Fibroblast of skin of abdomen (primary cell): Measurements from ENCODE around the gene JUP.

ENCODE experiments used
- DNase-seq: peaks from one replicate; pipeline ENCODE4 v3.0.0-alpha.2; 2013

The JUP gene

DNA sequence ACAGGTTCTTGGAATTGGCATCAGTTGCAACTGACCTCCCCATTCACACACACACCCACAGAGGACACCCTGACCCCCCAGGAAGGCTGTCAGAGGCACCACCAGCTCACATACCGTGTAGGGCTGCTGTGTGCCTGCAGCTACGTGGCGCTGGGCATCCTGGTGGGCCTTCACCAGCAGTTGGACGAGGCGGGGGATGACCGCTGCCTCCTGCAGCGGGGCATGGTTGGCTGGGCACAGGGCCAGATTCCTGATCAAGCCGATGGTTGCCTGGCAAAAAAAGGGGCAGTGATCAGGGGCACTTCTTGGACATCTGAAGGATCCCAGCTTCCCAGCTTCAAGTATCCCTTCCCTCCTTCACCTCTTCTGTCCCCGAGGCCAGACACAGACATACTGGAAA is 27.9 kb downstream of the JUP start:
- no peak for DNase-seq

DNA sequence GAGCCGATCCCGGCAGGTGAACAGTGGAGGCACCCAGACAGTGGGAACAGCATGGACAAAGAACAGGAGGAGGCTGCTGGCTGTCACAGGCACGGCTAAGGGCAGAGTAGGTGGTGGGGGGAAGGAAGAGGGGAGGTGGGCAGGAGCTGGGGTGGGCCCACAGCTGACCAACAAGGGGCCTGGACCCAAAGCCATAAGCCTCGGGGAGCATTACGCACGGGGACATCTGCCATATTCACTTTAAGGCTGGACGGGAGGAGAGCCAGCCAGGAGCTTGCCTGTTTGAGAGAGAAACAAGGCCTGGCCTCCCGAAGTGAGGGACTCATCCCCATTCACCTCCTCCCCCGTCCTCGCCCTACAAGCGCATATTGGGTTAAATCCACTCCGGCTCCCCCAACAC is 32.4 kb downstream of the JUP start:
- no peak for DNase-seq

DNA sequence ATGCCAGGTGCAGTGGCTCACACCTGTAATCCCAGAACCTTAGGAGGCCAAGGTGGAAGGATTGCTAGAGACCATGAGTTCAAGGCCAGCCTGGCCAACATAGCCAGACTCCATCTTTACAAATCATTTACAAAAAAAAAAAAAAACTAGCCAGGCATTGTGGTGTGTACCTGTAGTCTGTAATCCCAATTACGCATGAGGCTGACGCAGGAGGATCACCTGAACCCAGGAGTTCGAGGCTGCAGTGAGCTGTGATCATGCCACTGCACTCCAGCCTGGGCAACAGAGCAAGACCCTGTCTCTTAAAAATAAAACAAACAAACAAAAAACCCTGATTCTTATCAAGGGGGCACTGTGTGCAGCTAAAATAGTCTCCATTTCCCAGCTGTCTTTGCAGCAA is 35.2 kb downstream of the JUP start:
- no peak for DNase-seq

DNA sequence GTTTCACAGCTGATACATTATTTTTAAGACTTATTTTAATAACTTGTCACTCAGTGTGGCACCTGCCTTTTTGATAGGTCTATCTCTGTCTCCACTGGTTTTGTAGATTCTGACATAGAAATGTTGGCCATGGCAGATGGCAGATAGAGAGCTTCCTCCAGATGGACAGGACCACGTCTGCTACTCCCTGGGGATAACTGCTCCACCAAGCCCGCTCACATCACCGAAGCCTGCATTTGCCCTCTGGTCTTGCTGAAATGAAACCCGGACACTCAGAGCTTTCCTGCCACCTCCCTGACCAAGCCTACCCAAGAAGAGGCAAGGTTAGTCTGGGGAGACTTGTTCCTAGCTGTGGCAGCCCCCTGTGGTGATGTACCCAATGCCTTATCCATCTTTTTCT is 35.6 kb downstream of the JUP start:
- no peak for DNase-seq

DNA sequence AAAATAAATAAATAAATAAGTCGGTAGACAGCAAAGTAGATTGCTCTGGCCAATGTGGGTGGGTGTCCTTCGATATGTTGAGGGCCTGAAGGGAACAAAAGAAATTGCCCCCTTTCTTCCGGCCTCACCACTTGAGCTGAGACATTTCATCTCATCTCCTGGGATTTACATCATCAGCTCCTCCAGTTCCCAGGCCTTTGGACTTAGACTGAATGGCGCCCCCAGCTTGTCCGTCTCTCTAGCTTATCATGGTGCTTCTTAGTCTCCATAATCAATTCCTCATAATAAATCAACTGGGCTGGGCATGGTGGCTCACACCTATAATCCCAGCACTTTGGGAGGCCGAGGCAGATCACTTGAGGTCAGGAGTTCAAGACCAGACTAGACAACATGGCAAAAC is 38.2 kb downstream of the JUP start:
- DNase-seq = no peak

DNA sequence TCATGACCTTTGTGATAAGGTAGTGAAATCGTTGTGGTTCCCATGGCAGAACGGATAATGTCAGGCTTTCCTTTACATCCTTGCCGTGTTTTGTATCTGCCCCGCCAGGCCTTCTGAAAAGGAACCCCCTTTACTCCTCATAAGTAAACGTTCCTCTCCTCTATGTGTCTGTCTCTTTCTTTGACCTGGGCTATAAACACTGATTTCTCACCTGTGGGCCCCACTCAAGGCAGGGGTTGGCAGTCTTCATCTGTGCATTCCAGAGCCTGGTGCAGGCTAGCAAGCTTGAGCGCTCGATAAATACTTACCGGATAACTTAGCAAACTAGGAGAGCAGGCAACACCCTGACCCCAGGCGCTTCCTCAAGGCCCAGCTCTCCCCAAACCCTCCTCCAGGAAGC is 44.8 kb downstream of the JUP start:
- DNase-seq = no peak

DNA sequence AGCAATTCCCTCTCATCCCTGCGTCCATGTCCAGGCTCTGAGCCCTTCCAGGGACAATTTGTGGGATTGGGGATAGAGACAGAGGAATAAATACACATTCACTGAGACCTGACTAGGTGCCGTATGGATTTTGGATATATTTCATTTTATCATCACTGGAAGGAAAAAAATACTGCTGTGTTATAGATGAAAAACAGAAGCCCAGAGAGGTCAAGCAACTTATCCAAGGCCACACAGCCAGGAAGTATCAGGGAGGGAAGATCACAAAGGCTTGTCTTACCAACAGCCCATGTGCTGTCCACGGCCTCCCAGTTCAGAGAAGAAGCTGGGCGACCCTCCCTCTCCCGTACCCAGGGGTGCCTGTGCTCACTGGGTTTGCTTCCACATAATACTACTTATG is 46.0 kb downstream of the JUP start:
- no peak for DNase-seq

DNA sequence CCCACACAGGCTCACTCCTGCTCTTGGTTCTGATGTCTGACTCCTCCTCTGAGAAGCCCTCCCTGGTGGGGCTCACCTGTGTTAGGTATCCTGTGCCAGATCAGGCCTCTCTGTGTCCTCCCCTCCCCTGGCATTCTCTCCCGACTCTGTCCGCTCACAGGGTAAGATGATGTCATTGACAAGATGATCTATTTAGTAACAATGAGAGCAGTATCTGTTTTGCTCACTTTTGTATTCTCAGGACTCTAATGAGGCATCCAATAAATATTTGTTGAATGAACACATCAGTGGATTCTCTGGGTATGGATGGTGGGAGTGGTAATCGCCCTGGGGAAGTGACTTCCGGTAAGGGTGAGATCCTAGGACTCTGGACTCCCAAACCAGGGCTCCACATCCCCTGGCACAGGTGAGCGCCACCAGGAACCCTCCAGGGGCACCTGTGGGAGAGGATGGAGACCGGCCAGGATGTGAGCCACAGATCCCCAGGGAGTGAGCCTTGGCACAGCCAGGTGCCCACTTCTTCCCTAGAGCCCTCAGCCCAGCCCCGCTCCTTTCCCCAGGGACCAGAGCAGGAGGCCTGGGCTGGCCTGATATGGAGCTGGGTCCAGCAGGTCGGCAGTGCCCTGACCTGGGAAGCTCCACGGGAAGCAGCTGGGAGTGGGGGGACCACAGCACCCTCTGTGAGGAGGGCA is 46.7 kb downstream of the JUP start:
- DNase-seq = peak; percentile 39

DNA sequence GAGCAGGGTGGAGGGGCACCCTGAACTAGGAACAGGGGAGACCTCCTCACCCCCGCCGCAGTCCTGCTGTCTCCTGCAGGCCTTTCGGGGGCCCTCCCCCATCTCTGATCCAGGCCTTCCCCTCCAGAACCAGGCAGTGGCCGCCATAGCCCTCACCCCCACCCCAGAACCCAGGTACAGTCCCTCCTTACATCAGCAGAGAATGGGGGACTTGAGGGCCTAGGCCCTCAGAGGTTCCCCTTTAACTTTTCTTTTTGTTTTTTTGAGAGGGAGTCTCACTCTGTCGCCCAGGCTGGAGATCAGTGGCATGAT is 47.8 kb downstream of the JUP start:
- DNase-seq = no peak

DNA sequence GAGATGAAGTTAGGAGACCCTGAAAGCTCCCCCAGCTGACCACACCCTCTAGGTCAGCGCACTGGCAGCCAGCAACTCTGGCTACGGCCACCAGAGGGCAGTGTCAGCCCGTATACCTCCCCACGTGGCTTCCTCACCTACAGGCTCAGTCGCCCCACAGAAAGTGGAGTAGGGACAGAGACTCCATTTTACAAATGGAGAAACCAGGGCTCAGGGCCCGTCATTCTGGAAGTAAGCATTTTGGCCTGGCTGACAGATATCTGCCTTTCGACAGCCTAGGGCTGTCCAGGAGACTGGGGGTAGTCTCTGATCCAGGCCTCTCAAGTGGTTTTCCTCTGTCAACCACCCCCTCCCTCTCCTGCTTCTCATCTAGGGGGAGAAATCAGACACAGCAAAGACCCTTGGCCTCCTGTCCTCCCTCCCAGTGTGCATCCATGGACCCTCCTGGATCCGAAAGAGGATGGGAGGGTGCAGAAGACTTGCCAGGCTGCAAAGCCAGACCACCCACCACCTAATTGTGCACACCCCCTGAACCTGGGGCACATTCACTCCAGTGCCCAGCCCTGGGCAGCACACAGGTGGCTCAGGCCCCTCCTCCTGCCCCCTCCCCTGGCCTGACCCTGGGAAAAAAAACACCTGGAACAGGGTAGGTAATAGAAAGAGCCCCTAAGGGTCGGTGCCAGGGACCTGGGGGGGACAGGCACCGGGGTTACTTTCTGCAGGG is 48.3 kb downstream of the JUP start:
- peak; percentile 76 for DNase-seq

DNA sequence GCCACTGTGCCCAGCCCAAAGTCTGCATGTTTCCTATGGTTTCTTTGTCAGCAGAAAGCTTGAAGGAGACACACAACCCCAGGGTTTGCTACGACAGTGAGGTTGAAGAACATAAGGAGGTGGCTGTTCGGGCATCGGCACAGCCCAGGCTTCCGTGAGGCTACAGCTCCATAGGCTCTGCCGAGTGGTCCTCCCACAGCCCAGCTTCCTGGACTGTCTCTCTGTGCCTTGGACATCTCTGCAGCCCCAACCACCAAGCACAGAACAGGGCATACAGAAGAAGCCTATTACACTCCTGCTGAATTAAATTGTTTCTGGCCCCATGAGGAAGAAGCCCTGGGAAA is 48.9 kb downstream of the JUP start:
- no peak for DNase-seq

DNA sequence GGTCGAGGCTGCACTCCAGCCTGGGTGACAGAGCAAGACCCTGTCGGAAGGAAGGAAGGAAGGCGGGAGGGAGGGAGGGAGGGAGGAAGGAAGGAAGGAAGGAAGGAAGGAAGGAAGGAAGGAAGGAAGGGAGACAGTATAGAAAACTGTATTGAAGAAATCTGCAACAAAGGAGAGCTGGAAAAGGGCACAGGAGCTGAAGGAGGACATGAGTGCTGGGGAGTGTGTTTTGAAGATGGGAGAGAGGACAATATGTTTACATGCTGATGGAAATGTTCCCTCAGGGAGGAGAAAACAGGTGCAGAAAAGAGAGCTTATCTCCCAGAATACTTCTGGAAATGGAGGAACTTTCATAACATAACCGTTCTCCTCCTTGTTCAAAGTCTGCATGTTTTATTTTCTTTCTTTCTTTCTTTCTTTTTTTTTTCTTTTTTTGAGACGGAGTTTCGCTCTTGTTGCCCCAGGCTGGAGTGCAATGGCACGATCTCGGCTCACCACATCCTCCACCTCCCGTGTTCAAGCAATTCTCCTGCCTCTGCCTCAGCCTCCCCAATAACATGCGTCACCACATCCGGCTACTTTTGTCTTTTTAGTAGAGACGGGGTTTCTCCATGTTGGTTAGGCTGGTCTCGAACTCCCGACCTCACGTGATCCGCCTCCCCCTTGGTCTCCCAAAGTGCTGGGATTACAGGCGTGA is 49.4 kb downstream of the JUP start:
- no peak for DNase-seq

DNA sequence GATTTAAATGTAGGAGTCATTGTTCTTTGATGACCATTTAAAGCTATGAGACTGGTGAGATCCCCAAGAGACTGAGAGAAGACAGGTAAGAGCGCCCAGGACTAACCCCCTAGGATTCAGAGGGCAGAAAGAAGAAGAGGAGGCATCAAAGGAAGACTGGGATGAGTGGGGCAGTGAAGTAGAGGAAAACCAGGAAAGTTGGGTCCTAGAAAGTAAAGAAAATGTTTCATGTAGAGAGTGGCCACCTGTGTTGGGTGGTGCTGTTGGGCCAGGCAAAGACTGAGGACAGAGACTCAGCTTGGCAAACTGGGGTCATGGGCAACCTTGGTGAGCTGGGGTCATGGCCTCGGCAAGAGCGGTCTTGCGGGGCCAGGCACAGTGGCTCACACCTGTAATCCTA is 50.8 kb downstream of the JUP start:
- DNase-seq = no peak

DNA sequence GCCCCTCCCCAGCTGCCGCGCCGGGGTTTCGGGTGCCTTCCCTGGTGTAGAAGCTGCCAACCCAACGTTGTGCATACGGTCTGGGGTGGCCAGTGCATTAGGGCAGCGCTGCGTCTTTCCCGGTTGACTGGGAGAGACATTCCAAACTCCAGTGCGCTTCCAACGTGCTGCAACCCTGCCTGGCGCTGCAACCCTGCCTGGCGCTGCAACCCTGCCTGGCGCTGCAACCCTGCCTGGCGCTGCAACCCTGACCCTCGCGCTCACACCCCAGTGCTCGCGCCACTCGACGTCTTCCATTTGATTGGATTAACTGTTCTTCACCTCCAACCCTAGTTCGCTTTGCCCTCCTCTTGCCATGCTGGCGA is 51.6 kb downstream of the JUP start:
- no peak for DNase-seq

DNA sequence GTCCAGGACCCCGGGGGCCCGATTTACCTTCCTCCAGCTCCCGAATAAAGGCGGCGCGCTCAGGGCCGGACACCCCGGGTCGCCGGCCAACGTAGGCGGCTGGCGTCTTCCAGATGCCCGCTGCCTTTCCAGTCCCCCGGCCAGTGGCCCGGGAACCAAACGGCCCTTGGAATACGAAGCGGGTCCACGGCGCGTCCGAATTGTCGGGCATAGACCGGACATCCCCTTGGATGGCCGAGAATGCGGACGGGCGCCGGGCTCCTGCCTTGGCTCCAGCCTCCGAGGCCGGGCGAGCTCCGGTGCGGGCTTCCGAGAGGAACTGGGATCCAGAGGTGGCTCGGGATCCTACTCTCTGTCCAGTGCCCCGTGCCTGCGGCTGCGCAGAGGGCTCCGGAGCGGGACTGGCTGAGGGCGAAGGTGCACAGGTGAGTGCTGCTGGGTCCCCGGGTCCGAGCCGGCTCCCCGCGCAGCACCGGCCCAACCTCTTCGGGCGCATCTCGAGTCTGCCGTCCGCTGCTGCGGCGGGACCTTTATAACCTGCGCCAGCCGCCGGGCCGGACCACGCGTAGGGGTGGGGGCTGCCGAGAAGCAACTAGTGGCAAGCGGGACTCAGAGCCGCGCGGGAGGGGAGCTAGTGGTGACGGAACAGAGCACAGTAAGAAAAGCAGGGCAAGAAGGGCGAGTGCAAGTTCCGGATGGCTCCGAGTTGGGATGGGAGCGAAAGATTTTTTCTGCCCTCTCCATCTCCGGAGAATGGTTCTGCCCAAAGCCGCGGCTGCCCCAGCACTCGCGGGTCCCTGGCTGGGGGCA is 52.2 kb downstream of the JUP start, which contains the start of gene HAP1:
HAP1 (minus strand) TSS at position 505 of the 810 bp plus-strand sequence; CDS start at position 496, 9 bp downstream.
- DNase-seq = peak; percentile 5

DNA sequence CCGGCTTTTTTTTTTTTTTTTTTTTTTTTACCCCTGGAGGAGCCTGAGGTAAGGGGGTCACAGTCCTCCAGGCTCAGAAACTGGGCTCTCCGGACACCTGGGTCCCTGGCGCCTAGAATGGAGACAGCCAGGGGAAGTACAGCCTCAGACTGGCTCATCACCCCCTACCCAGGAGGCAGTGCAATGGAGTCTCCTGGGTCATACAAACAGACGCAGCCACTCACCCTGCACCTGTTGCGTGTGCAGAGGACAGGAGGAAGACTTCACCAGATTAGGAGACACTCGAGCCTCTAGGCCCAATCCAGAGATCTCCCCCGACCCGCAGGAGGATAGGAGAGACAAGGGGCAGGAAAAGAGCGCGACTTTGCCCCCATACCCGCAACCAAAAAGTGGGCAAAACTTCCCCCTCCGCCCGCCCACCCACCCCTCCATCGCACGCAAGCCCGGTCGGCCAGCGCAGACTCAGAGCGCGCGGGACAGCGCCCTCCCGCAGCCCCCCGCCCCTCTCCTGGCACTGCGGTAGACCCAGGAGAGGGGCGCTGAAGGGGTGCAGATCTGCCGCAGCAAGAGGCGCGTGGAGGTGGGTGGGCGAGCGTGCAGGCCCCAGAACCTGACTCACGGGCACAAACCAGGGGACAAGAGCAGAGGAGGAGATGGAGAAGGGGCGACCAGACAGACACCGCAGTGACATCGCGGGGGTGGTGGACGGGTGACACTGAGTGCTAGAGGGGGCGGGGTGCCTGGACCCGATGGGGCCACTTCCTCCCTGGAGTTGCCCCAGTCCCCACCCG is 53.0 kb downstream of the JUP start:
- DNase-seq = no peak

DNA sequence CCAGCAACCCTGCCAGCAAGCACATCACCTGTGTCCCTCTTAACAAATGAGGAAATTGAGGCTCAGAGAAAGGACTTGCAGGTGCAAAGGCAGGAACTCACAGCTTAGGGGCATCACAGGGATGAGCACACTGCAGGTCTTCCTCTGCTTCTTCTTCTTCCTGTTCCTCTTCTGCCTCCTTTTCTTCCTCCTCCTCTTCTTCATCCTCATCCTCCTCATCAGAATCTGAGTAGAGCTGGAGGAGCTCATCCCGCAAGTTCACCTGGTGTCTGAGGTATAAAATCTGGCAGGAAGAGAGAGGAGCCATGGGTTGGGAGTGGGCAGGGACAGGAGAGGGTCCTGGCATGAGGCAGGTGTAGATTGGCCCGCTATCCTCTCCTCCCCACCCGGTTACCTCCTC is 54.7 kb downstream of the JUP start:
- DNase-seq = no peak

DNA sequence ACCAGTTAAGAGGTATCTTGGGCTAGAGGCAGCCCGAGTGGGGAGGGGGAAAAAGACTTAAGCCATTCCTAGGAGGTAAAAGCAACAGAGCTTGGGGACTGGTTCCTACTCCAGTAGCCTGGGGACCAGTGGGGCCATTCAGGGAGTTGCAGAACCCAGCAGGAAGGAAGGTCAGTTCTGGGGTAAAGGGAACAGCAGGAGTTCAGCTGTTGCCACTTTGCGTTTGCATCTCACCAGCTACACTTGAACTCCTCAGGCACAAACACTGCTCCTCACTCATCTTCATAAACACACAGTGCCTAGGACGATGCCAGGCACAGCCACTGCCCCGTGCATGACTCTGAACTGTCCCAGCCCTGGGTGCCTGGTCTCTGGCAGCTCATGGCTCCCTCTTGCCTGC is 56.0 kb downstream of the JUP start:
- DNase-seq = no peak

DNA sequence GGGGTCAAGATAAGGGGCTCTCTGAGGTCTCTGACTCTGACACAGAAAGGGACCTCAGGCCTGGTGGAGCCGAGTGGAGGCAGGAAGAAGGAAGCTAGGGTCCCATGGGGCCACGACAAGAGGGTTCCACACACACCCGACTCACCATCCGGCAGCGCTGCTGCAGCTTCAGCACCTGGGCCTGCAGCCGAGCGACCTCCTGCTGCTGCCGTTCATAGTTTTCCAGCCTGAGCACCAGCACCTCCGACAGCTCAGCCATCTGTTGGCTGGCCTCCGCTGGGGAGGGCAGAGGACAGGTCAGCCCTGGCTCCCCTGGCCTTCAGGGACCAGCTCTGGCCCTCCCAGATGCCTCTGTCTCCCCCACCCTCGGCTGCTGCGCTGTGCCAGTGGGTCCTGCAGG is 58.5 kb downstream of the JUP start:
- no peak for DNase-seq

DNA sequence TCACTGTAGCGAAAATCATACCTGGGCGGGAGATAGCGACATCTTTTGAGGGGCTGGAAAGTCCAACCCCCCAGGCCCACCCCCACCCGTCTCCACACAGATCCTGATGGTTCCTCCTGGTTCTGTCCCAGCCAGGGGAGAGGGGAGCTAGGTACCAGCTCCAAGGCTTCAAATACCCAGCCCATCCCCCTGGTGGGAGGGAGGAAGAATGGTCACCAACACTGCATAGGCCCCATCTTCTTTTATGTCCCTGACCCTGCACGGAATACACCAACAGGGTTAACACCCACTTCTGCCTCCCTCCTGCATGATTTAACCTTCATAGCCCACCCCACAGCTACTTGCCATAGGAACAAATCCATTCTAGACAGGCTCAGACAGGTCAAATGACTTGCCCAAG is 61.4 kb downstream of the JUP start:
- no peak for DNase-seq

DNA sequence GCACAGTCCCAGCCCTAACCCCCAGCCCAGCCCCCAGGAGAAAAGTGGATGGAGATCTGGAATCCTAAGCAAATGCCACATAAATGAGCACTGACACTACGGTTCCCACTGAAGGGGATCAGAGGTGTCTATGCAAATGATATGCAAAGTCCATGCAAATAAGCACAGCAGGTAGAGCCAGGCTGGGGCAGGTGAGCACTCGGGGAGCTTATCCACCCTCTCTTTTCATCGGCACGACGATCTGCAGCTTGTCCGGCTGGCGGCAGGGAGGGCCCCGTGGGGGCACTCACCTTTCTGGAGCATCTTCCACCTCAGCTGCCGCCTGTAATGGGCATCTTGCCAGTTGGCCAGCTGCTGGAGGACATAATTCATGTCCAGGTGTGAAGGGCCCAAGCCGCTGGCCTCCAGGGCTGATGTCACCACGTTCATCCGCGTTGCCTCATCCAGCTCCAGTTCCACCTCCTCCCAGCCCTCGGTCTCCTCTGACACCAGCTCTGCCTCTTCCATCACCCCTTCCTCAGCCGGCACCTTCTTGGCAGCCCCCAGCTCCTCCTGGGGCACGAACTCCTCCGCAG is 61.9 kb downstream of the JUP start:
- DNase-seq = no peak

DNA sequence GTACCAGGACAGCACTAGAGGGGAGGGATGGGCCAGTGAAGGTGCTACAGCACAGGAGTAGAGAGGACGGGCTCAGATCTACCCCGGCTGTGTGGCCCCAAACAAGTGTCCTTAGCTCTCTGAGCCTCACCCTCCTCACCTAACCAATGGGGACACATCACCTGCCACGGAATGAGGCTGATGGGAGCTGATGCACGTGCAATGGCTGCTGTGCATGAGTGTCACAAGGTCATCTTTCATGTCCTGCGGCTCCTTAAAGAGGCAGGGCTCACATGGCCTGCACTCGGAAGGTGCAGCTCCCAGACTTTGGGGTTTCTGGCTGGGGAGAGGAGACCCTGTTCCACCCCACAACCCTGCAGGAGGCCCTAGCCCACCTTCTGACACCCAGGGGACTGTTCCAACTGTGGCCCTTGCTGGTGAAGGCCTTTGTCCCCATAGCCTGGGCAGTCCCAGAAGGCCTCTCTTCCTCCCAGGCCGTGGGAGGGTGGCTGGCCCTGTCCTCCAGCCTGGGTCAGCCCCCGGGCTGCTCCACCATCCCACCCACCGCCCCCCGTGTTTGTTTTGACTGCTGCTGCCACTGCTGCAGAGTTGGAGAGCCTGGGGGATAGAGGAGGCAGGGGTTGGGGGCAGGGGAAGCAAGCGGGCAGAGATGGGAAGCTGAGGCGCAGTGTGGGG is 62.6 kb downstream of the JUP start:
- no peak for DNase-seq
